HTR-8/SVneo (cell line): Measurements from ENCODE around the gene IPO9.
"Not testable (repeated sequence)": the region's sequence is repeated elsewhere in the genome, so short reads cannot be mapped to it uniquely, and the experiment has no call there.

ENCODE experiments used
- DNase-seq: peaks from one replicate; pipeline ENCODE4 v3.0.0; 2011; ENCODE audit warnings: low spot score, mixed read lengths; ENCODE audit not compliant: insufficient read length
- FAIRE-seq: peaks from 2 replicates; lab custom pipeline; 2011; peaks lifted over from hg19 to GRCh38; lab: Jason Lieb, UNC

The IPO9 gene

GRCh38 chr1:201842472-201843027 lies 13.6 kb downstream of the IPO9 start:
- FAIRE-seq (no peak), DNase-seq (no peak)

GRCh38 chr1:201845331-201846083 lies 16.6 kb downstream of the IPO9 start:
- DNase-seq, result no peak
- no peak for FAIRE-seq

- DNase-seq (no peak), FAIRE-seq (no peak)
Measured at GRCh38 chr1:201847150-201847549, 18.2 kb downstream of the IPO9 start.

- no peak for FAIRE-seq
Measured at GRCh38 chr1:201848230-201848629, 19.3 kb downstream of the IPO9 start.

GRCh38 chr1:201849372-201850052 lies 20.6 kb downstream of the IPO9 start:
- FAIRE-seq (no peak), DNase-seq (no peak)

More at GRCh38 chr1:201848230-201848629, 19.3 kb downstream of the IPO9 start:
- DNase-seq, result no peak

GRCh38 chr1:201850053-201850397 lies 21.1 kb downstream of the IPO9 start:
- DNase-seq (no peak), FAIRE-seq (no peak)

- FAIRE-seq (no peak), DNase-seq (no peak)
Measured at GRCh38 chr1:201851949-201852348, 23.0 kb downstream of the IPO9 start.

GRCh38 chr1:201856722-201857121 lies 27.8 kb downstream of the IPO9 start:
- DNase-seq, FAIRE-seq: not testable (repeated sequence)

GRCh38 chr1:201859424-201859823 lies 30.5 kb downstream of the IPO9 start:
- FAIRE-seq (no peak), DNase-seq (no peak)

- FAIRE-seq, result no peak
- no peak for DNase-seq
Measured at GRCh38 chr1:201861448-201861847, 32.5 kb downstream of the IPO9 start.

- DNase-seq, result no peak
- FAIRE-seq, result no peak
Measured at GRCh38 chr1:201870397-201870796, 41.4 kb downstream of the IPO9 start.

- DNase-seq (no peak), FAIRE-seq (no peak)
Measured at GRCh38 chr1:201874672-201875071, 45.7 kb downstream of the IPO9 start.

GRCh38 chr1:201876148-201876818 lies 47.3 kb downstream of the IPO9 start:
- FAIRE-seq (no peak), DNase-seq (no peak)

GRCh38 chr1:201877877-201878401 lies 49.0 kb downstream of the IPO9 start:
- DNase-seq, result peak; percentile 54
- FAIRE-seq, result no peak

- FAIRE-seq (no peak), DNase-seq (no peak)
Measured at GRCh38 chr1:201880928-201881571, 52.1 kb downstream of the IPO9 start.

- FAIRE-seq (no peak), DNase-seq (no peak)
Measured at GRCh38 chr1:201881617-201882016, 52.7 kb downstream of the IPO9 start.

- peak; percentile 77 for FAIRE-seq
- DNase-seq, result peak; percentile 54
Measured at GRCh38 chr1:201882665-201883132, 53.7 kb downstream of the IPO9 start.

- DNase-seq (no peak), FAIRE-seq (no peak)
Measured at GRCh38 chr1:201883266-201883665, 54.3 kb downstream of the IPO9 start.

- DNase-seq (no peak), FAIRE-seq (peak; percentile 28)
Measured at GRCh38 chr1:201883786-201884185, 54.8 kb downstream of the IPO9 start.

GRCh38 chr1:201884425-201884824 lies 55.5 kb downstream of the IPO9 start:
- FAIRE-seq, result no peak
- no peak for DNase-seq
